ENCODE measurements around the gene PSMB11.

DNA sequence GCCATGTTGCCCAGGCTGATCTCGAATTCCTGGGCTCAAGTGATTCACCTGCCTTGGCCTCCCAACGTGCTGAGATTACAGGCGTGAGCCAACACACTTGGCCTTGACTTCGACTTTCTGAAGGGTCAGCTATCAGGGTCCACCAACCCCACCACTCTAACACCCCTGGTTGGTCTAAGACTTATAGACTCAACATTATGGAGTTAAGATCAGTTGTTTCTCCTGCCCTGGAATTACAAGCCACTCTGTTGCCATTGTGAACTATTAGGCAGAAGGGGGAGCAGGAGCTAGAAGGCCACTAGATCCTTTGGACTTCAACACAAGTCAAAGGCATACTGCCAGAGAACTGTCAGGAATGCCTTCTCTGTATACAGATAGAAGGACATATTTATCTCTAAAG lies 1.9 kb upstream of the PSMB11 start:
- TF ChIP-seq, protein P1, sequence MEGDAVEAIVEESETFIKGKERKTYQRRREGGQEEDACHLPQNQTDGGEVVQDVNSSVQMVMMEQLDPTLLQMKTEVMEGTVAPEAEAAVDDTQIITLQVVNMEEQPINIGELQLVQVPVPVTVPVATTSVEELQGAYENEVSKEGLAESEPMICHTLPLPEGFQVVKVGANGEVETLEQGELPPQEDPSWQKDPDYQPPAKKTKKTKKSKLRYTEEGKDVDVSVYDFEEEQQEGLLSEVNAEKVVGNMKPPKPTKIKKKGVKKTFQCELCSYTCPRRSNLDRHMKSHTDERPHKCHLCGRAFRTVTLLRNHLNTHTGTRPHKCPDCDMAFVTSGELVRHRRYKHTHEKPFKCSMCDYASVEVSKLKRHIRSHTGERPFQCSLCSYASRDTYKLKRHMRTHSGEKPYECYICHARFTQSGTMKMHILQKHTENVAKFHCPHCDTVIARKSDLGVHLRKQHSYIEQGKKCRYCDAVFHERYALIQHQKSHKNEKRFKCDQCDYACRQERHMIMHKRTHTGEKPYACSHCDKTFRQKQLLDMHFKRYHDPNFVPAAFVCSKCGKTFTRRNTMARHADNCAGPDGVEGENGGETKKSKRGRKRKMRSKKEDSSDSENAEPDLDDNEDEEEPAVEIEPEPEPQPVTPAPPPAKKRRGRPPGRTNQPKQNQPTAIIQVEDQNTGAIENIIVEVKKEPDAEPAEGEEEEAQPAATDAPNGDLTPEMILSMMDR (conservative IDR thresholded peaks at IDR 0.05; ENCODE audit: low read length) = no peak
- no peak for TF ChIP-seq EZH2phosphoT487 (IDR thresholded peaks at IDR 0.05; ENCODE audit: borderline replicate concordance)
